ENCODE measurements around the gene PNLIP.

The PNLIP gene

DNA sequence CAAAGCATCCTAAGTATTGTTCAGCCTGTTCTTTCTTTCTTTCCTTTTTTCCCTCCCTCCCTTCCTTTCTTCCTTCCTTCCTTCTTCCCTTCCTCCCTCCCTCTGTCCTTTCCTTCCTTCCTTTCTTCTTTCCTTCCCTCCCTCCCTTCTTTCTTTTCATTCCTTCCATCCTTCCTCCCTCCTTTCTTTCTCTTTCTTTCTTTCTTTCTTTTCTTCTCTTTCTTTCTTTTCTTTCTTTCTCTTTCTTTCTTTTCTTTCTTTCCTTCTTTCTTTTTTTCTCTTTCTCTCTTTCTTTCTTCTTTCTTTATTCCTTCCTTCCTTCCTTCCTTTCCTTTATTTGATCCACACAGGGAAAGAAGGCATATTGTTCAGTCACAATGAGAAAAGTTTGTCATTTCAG, 21.2 kb downstream of the PNLIP start:
- H3K4me2 ChIP-seq (ENCODE audit: low read length) = no peak overlapping the region
- H3K4me1 ChIP-seq (ENCODE audit: control insufficient read depth, low read length) = no peaks in the 10 kb centered on the region
- H3K27ac ChIP-seq (ENCODE audit: low read depth, low read length) = no peak overlapping the region
- H3F3A ChIP-seq (ENCODE audit: control insufficient read depth, insufficient read depth) = no peaks in the 10 kb centered on the region
- H3K36me3 ChIP-seq (ENCODE audit: control insufficient read depth, low read length) = no peaks in the 10 kb centered on the region
- H3K4me3 ChIP-seq (ENCODE audit: low read length) = no peak overlapping the region
- no peaks in the 10 kb centered on the region for H3K79me2 ChIP-seq (ENCODE audit: control insufficient read depth, low read length)
- H3K9me2 ChIP-seq (replicated peaks; ENCODE audit: control insufficient read depth, low read length) = no peaks in the 10 kb centered on the region
- no peaks in the 10 kb centered on the region for H3K9me3 ChIP-seq (ENCODE audit: control insufficient read depth, insufficient read depth, low read length)
- no peaks in the 10 kb centered on the region for H4K20me1 ChIP-seq (ENCODE audit: control insufficient read depth, insufficient read depth, low read depth, low read length)
- TF ChIP-seq, protein P1, sequence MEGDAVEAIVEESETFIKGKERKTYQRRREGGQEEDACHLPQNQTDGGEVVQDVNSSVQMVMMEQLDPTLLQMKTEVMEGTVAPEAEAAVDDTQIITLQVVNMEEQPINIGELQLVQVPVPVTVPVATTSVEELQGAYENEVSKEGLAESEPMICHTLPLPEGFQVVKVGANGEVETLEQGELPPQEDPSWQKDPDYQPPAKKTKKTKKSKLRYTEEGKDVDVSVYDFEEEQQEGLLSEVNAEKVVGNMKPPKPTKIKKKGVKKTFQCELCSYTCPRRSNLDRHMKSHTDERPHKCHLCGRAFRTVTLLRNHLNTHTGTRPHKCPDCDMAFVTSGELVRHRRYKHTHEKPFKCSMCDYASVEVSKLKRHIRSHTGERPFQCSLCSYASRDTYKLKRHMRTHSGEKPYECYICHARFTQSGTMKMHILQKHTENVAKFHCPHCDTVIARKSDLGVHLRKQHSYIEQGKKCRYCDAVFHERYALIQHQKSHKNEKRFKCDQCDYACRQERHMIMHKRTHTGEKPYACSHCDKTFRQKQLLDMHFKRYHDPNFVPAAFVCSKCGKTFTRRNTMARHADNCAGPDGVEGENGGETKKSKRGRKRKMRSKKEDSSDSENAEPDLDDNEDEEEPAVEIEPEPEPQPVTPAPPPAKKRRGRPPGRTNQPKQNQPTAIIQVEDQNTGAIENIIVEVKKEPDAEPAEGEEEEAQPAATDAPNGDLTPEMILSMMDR (IDR thresholded peaks at IDR 0.05; ENCODE audit: low read depth, low read length, poor library complexity, severe bottlenecking) = no peak
- no peak for TF ChIP-seq EZH2phosphoT487 (IDR thresholded peaks at IDR 0.05; ENCODE audit: borderline replicate concordance, low read length)
- H3K27me3 ChIP-seq (ENCODE audit: control insufficient read depth, low read length) = no peaks in the 10 kb centered on the region

DNA sequence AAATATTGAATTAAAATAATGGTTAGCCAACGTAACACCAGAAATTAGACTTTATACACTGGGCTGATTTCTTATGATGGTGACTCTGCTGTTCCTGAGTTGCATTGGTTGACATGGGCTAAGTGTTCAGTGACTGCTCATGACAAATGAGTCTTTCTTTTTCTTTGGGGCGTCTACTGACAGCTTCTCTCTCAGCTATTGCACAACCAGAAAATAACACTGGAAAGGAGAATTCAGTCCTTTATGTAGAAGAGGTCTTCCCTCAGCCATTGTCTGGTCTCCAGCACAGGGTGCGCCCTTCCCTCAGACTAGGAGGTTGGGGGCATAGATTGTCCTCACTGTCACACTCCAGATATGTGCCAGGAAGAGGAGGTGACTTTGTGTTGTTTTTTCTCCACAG, 21.6 kb downstream of the PNLIP start:
- Histone ChIP-seq H3K27ac (ENCODE audit: low read depth, low read length) (no peak overlapping the region), H3F3A (ENCODE audit: control insufficient read depth, insufficient read depth) (no peaks in the 10 kb centered on the region), H3K4me3 (ENCODE audit: low read length) (no peak overlapping the region), H3K27me3 (ENCODE audit: control insufficient read depth, low read length) (no peaks in the 10 kb centered on the region), H3K9me2 (replicated peaks; ENCODE audit: control insufficient read depth, low read length) (no peaks in the 10 kb centered on the region), H3K79me2 (ENCODE audit: control insufficient read depth, low read length) (no peaks in the 10 kb centered on the region), H4K20me1 (ENCODE audit: control insufficient read depth, insufficient read depth, low read depth, low read length) (no peaks in the 10 kb centered on the region), H3K36me3 (ENCODE audit: control insufficient read depth, low read length) (no peaks in the 10 kb centered on the region), H3K9me3 (ENCODE audit: control insufficient read depth, insufficient read depth, low read length) (no peaks in the 10 kb centered on the region), H3K4me1 (ENCODE audit: control insufficient read depth, low read length) (no peaks in the 10 kb centered on the region), H3K4me2 (ENCODE audit: low read length) (no peak overlapping the region)
- TF ChIP-seq, protein P1 (IDR thresholded peaks at IDR 0.05; ENCODE audit: low read depth, low read length, poor library complexity, severe bottlenecking) = no peak
- TF ChIP-seq EZH2phosphoT487 (IDR thresholded peaks at IDR 0.05; ENCODE audit: borderline replicate concordance, low read length) = no peak

DNA sequence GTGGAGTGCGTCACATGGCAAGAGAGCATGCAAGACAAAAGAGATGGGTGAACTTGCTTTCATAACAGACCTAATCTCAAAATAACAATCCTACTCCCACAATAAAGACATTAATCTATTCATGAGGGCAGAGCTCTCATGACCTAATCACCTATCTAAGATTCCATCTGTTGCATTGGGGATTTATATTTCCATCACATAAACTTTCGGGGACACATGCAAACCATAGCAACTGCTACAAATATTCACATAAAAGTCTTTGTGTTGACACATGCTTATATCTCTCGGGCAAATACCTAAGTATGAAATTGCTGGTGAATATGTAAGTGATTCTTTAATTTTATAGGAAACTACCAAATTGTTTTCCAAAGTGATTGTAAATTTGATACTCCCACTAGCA, 29.1 kb downstream of the PNLIP start:
- H4K20me1 ChIP-seq (ENCODE audit: control insufficient read depth, insufficient read depth, low read depth, low read length) = no peaks in the 10 kb centered on the region
- H3F3A ChIP-seq (ENCODE audit: control insufficient read depth, insufficient read depth) = no peaks in the 10 kb centered on the region
- H3K4me3 ChIP-seq (ENCODE audit: low read length) = no peak overlapping the region
- no peaks in the 10 kb centered on the region for H3K36me3 ChIP-seq (ENCODE audit: control insufficient read depth, low read length)
- H3K79me2 ChIP-seq (ENCODE audit: control insufficient read depth, low read length) = no peaks in the 10 kb centered on the region
- H3K27me3 ChIP-seq (ENCODE audit: control insufficient read depth, low read length) = no peaks in the 10 kb centered on the region
- no peak for TF ChIP-seq EZH2phosphoT487 (IDR thresholded peaks at IDR 0.05; ENCODE audit: borderline replicate concordance, low read length)
- TF ChIP-seq, protein P1 (IDR thresholded peaks at IDR 0.05; ENCODE audit: low read depth, low read length, poor library complexity, severe bottlenecking) = no peak
- no peaks in the 10 kb centered on the region for H3K4me1 ChIP-seq (ENCODE audit: control insufficient read depth, low read length)
- no peak overlapping the region for H3K4me2 ChIP-seq (ENCODE audit: low read length)
- H3K27ac ChIP-seq (ENCODE audit: low read depth, low read length) = no peak overlapping the region
- H3K9me3 ChIP-seq (ENCODE audit: control insufficient read depth, insufficient read depth, low read length) = no peaks in the 10 kb centered on the region
- no peaks in the 10 kb centered on the region for H3K9me2 ChIP-seq (replicated peaks; ENCODE audit: control insufficient read depth, low read length)

Data from DOHH2 (cell line).